NCI-H2227 (cell line): ENCODE data around the gene LYZL6.
"Not testable (repeated sequence)": the region's sequence is repeated elsewhere in the genome, so short reads cannot be mapped to it uniquely, and the experiment has no call there.

Experiments used
- DNase-seq: peaks from one replicate; lab custom pipeline; 2025; ENCODE audit not compliant: unreplicated experiment; lab: John Stamatoyannopoulos, UW

Gene LYZL6

DNA sequence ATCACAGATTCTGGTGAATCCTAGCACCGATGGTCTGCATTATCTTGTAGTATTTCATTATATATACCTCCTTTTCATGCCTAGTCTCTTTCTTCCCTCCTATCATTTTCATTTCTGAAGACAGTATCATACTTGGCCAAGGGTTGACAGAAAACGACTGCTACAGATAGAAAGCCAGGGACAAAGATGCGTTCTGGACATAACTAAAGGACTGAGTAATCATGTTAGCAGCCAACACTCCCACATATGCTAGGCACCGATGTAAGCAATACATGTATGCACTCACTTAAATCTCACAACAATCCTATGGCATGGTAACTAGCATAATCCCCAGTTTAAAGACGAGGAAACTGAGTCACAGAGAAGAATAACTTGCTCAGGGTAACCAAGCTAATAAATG is 35.8 kb downstream of the LYZL6 start:
- DNase-seq = no peak

DNA sequence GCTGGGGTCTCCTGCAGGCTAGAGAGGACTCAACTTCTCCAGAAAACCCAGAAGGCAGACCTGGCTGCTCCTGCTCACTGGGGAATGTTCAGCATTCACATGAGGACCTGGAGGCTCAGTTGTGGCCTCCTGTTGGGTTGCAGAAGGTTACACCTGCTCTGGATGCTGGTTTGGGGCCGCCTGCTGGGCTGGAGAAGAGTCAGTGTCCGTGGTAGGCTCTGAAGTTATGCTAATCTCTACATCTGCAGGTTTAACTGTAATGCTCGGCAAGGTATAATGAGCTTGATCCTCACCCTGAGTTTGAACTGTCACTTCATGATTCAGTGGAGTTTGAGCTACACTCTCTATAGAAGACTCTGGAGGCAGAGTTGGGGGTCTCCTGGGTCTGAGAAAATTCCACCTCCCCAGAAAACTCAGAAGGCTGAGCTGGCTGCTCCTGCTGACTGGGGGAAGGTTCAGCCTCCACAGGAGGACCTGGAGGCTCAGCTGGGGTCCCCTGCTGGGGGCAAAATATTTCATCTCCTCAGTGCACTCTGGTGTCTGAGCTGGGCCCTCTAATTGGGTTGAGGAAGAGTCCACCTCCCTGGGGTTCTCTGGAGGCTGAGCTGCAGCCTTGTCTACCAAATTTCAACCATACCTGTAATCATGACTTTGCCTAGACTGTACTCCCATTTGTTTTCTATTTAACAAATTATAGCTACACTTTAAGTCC is 36.4 kb downstream of the LYZL6 start:
- no peak for DNase-seq

DNA sequence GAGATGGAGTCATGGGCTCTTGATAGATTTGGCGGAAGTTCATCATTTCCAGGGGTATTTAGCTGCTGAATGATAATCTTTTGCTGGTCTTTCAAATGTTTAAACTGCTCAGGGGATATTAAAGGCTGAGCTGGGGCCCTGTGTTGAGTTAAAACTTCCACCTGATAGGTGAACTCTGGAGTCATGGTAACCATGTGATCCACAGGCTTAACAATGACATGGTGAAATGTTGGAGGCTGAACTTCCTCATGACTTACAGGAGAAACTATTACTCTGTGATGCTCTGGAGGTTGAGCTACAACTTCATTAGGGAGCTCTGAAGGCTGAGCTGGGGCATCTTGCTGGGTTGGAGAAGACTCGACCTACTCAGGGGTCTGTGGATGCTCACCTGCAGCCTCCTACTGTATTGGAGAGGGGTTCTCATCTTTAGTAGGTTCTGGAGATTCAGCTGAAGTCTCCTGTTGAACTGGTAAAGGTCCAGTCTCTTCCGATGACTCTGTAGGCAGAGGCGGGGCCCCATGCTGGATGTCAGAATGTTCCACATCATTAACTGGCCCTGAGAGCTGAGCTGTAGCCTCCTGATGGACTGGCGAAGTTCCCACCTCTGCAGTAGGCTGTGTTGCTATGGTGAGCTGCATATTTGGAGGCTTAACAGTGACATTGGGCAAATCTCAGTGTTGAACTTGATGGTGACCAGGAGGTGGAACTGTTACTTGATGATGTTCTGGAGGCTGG is 37.2 kb downstream of the LYZL6 start:
- DNase-seq = no peak

DNA sequence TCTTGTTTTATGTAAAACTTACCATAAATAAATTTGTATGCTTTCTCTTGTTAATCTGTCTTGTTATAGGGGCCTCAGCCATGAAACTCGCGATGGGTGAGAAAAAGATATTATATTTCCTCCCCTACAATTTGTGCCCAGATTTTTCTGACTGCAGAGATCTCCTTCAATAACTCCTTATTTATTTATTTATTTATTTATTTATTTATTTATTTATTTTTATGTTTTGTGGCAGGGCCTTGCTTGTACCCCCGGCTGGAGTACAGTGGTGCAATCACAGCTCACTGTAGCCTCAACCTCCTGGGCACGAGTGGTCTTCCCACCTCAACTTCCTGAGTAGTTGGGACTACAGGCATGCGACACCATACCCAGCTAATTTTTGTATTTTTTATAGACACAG is 40.1 kb downstream of the LYZL6 start:
- no peak for DNase-seq

DNA sequence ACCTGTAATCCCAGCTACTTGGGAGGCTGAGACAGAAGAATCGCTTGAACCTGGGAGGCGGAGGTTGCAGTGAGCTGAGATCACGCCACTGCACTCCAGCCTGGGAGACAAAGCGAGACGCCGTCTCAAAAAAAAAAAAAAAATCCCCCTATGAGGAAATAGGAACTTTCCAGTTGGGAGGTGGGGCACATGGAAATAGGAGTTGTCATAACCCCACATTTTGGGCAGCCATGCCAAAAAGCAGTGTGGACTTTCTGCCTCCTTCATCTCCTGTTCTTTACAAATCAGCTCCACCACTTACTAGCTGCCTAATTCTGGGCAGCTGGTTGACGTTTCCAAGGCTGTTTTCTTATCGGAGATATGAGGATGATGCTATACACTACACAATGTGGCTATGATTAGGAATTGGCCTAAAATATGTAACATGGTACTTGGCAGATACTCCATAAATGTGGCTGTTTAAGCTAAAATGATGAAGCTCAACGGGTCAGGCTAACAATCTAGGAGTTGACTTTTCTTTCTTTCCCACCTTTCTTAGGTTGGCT is 41.8 kb downstream of the LYZL6 start:
- DNase-seq = no peak

DNA sequence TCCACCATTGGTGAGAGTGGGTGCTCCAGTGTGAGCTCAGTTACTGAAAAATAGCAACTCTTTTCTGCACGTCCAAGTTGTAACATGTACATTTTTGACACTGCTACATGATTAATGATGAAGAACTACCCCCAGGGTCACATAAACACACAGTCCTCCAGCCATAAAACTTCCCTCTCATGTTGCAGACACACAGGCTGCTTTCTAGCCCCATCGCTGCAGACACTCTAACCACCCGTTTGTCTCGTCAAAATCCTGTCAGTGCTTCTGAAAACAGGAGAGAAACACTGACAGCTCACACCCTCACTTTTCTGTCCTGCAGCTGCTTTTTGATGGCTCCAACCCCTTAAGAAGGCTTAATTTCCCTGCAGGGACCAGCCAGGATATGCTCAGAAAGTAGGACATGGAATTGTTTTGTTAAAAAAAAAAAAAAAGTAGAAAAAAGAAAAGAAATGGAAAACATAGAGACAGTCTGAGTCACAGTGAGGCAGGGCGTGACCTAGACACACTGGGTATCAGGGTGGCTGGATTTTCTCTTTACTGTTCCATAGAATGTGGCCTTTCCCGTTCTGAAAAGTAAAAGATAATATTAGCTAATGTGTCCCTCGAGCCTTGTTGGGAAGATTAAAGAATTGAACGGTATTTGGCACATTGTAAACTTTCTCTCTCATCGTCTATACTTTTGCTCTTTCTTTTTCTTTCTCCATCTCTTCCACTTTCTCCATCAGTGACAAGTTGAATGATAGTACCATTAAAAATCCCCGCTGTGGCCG is 42.6 kb downstream of the LYZL6 start:
- DNase-seq = no peak

DNA sequence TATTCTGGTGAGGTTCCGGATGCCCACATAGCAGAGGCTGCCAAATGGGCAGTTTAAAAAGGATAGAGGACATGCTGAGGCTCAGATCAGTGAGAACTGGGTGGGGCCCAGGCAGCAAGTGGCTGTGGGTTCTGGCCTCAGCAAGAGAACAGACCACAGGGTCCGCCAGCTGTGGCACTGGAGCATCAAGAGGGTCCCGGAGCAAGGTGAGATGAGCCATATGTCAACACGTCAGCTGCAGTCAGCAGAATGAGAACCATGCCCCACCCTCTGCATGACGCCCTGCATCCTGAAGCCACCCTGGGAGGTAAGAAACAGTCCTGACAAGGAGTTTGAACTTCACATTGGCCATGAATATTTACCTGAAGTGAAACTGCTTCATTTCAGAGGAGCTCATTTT is 43.2 kb downstream of the LYZL6 start:
- DNase-seq = no peak

DNA sequence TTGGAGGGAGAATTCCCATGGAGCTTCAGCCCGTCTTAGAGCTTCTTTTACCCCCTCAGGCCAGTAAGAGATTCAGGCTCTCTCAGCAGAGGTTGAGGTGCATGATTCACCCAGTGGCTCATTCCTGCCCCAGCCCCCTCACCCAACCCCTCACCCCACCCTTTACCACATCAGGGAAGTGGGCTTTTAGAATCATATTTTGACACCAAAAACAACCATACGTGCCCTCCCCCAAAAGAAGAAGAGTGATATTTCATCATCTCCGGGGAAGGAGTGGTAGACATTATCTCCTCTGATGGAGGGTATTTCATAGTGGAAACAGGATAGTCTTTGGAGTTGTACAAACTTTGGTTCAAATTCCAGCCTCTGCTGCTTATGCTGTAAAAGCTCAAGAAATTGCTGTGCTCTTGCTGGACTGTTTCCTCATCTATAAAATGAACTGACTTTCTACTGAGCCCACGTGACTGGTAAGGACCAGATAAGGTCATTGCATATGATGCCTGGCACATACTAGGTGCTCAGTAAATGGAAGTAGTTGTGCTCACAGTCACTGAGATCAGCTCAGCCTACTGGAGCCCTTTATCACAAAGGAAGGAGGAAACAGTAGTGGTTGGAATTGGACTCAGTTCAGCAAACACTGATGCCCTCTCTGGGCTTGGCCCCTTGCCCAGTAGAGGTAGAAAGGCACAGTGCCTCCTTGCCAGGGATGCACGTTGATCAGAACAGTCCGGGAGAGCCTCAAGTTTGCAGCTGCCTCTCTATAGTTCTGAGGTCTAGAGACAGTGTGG is 45.0 kb downstream of the LYZL6 start:
- no peak for DNase-seq

DNA sequence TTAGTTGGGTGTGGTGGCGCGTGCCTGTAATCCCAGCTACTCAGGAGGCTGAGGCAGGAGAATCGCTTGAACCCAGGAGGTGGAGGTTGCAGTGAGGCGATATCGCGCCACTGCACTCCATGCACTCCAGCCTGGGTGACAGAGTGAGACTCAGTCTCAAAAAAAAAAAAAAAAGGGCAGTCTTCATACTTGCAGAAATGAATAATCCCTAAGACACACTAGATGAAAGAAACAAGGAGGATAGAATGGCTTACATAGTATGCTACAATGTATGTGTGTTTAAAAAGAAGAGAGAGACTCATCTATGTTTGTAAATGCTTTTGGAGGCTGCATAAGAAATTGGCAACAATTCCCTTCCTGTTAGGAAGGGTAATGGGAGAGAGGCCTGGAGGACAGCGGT is 45.7 kb downstream of the LYZL6 start:
- not testable (repeated sequence) for DNase-seq

DNA sequence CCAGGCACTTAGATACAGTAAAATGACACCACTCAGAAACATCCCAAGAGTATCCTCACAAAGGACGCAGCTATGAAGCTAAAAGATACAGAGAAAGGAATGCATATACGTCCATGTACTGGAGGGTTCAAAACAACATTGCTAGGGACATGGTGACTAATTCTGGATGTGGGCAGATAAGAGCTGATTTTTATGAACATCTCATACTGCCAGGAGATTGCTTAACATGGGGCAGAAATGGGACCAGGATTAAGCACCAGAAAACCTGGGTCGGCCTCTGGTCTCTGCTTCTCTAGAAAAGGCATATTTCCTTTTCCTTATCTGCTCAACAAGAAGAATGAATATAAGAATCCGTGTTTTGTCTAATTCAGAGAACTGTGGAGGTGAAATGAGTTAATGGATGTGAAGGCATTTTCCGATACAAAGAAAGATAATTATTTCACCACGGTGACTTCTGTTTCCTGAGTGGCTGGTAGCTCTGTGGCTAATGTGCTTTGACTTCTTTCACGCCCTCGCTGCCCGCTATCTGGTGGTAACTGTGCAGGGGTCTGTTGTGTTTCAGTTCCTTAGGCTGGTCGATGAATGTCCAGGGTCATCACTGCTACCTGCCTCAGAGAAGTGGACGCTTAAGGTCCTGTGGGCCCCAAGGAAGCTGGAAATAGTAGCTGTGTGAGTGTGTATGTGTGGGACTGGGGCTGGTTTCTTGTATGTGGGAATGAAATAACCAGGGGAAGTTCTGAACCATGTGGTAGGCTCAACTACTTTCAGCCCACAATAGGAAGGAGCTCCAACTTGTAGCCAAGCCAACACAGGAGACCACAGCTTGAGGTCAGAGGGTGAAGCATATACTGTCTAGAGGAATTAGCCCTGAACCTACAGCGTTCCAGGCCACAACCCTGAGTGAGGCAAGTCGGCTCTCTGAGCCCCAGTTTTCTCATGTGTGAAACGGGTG is 47.6 kb downstream of the LYZL6 start:
- DNase-seq = no peak

DNA sequence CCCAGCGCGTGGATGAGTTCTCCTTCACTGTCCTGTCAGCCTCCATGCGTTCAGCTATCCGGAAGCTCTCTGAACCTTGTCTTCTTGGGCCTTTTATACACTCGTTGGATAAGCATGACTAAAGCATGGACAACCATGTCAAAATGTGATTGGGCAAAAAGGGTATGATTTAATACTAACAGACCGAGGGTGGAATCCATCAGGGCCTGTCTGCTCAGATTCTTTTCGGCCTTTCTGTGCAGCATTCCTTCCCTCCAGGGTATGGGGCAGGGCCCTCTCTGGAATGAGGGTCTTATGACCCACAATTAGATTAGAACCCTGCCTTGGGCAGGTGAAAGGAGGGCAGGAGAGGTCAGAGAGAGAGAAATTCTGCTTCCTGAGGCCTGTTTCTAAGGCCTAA is 49.3 kb downstream of the LYZL6 start:
- DNase-seq = no peak

DNA sequence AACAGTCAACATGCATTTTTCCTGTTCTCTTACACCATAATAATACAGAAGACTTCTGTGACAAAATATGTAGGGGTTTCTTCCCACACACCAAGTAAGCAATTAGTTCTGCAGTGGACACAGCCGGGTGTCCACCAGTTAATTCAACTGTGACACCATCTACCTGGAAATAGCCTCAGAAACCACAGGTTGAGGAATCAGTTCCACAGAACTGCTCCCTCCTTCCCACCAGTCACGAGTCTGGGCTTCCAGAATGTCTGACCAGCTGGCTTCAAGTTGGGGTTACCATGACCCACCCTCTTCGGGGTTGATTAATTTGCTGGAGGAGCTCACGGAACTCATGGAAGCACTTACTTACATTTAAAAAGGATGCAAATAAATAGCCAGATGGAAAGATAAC is 49.8 kb downstream of the LYZL6 start:
- no peak for DNase-seq

DNA sequence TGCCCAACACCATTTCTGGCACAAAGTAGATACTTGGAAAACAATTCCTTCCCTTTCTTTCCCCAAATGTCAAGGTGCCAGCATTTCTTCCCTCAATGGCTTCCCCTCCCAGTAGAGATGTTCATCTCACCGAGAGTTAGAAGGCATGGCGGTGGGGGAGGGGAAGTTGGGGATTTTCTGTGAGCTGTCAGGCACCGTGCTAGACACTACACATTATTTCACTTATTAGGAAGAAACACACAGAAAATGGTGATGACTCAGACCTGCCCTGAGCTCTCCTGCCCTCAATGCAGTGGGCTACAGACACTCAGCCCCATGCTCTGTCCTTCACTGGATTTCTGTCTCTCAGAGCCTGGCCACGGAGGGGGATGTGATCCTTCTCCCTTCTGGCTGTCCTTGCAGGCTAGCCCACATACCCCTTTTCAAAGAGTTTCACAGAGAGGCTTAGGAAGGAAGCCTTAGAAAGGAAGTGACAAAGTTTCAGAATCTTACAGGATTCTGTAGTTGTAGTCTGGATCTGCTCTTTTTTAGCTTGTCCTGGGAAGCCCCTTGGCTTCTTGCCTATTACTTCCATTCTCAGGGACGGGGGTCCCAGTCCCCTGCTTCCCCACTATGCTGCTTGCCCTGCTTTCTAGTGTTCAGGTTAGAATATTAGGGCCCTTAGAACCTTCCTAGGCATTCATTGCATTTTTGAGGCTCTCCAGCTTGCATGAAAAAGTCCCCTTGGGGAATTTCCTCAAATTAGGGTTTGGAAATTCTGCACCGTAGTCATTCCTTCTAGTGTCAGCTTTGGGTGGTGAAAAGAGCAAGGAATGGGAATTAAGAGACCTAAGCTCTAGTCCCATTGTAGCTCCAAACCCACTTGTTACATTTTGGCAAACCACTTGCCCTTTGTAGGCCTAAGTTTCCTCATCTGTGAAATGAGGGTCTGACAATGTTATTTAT is 51.1 kb downstream of the LYZL6 start:
- DNase-seq = no peak

DNA sequence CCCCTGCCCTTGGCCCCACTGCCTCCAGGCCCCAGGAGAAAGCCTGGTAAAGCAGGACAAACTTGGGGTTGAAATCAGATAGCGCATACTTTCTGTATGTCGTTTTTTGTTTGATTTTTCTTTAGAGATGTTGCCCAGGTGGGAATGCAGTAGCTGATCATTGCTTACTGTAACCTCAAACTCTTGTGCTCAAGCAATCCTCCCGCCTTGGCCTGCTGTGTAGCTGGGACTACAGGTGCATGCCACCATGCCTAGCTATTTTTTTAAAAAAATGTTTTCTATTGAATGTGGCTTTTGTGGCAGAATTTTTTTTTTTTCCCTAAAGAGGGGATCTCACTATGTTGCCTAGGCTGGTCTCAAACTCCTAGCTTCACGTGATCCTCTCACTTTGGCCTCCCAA is 52.2 kb downstream of the LYZL6 start:
- no peak for DNase-seq

DNA sequence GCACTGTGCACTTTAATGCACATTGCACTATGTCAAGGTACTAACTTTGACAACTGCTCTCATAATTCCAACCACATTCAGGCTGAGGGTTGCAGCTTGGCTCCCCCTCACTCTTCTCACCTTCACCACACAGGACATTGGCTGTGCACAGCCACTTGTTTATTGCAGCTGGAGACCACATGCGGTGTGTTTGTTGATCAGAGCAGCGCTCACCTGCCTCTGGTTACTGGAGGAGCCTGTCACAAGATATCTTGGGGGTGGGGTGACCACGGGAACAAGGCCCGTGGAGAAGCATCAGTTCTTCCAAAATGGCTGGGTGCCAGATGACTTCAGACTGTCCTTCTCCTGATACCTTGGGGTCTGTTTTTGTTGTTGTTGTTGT is 52.7 kb downstream of the LYZL6 start:
- DNase-seq = no peak

DNA sequence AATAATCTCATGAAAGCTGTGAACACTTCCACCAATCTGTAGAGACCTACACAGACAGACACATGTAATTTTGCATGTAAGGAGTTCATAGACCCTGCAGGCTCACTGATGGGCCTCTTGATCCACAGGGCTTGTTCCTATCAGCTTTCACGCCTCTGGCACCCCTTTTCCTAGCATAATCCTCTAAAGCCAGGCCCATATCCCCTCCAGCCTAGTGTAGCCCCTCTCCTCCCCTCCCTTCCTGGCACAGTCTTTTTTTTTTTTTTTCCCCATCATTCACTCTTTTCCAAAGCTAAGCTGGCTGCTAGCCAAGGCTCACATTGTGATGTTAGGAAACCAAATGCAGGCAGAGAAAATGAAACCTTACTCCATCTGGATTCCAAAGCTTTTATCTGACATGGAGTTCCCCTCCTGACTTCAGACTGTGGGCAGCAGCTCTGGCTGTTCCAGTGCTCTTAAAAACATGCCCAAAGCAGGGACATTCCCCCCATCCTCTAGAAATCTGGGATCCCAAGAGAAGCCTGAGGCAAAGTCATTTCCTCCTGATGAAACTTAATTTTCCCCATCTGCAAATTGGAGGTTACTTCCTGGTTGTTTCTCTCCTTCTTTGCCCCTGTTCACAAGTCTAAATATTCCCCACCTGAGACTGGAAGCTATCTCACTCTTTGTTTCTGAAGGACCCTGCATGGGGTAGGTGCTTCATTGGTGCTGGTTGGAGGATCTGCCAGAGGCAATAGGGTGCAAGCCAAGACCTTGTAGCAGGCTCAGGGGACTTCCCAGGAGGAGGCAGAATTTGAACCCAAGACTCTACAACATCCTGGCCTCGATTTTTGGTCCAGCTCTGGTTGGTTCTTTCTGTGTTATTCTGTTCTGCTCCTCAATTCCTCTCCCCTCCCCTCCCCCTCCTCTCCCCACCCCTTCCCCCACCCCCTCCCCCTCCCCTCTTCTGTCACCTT is 53.4 kb downstream of the LYZL6 start:
- DNase-seq = peak; percentile 47

DNA sequence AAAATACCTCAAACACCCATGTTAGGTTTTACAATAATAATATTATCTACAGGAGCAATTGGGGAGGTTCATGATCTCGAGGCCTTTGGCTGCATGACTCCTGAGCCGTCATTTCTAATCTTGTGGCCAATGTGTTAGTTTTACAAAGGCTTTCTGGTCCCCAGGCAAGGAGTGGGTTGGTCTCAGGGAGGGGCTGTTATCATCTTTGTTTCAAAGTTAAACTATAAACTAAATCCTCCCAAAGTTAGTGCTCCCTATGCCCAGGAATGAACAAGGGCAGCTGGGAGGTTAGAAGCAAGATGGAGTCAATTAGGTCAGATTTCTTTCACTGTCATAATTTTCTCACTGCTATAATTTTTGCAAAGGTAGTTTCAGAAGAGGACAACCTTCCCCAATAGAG is 54.3 kb downstream of the LYZL6 start:
- DNase-seq = no peak
